ENCODE results near the gene NUDC. TPM values are rescaled to one million over a fixed set of nuclear protein-coding genes. Genes with fewer than 3 reads are reported as not detected.

The NUDC gene
- total and polyA plus RNA-seq, 9 of the 15 experiments (the other 6 are each of a cell fraction or from before 2014, with no cell fraction given): 9.8 to 234 (median 149) TPM

DNA sequence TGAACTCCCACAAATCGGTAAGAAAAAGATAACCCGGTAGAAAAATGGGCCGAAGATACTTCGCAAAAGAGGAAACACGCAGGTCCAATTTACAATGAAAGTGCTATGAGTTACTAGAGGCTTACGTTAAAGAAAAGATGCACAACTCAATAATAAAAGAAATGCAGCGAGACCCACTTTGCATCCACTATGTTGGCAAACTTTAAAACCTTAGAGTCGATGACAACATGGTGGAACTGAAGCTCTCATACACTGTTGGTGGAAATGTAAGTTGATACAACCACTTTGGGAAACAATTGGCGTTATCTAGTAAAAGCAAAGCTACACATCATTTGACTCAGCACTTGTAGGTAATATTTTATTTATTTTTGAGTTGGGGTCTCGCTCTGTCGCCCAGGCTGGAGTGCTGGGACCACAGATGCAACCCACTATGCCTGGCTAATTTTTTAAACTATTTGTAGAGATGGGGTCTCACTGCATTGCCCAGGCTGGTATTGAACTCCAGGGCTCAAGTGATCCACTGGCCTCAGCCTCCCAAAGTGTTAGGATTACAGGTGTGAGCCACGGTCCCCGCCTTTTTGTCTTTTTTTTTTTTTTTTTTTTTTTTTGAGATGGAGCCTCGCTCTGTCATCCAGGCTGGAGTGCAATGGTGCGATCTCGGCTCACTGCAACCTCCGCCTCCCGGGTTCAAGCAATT, 20.6 kb upstream of the NUDC start (continued):
- TF ChIP-seq, protein P1, sequence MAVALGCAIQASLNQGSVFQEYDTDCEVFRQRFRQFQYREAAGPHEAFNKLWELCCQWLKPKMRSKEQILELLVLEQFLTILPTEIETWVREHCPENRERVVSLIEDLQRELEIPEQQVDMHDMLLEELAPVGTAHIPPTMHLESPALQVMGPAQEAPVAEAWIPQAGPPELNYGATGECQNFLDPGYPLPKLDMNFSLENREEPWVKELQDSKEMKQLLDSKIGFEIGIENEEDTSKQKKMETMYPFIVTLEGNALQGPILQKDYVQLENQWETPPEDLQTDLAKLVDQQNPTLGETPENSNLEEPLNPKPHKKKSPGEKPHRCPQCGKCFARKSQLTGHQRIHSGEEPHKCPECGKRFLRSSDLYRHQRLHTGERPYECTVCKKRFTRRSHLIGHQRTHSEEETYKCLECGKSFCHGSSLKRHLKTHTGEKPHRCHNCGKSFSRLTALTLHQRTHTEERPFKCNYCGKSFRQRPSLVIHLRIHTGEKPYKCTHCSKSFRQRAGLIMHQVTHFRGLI (CRISPR knock-in tag; IDR thresholded peaks at IDR 0.05): no peak
- TF ChIP-seq ZNF561 (CRISPR knock-in tag; conservative IDR thresholded peaks at IDR 0.05) (no peak), ZNF354B (CRISPR knock-in tag; IDR thresholded peaks at IDR 0.05) (0 out of 2 replicates have a peak, but pooled peaks have one; percentile 13), CBFB (CRISPR knock-in tag; IDR thresholded peaks at IDR 0.05) (no peak), EP300 (IDR thresholded peaks at IDR 0.05; ENCODE audit: low read length) (no peak), EZH2 (IDR thresholded peaks at IDR 0.05; ENCODE audit: borderline replicate concordance, low read depth, low read length) (no peak), BACH1 (tag; IDR thresholded peaks at IDR 0.05) (peak; percentile 61; the same call in 1 of the 2 replicates), LARP7 (IDR thresholded peaks at IDR 0.05) (no peak), TAF7 (tag; IDR thresholded peaks at IDR 0.05) (no peak), ZNF436 (CRISPR knock-in tag; IDR thresholded peaks at IDR 0.05) (no peak), SMARCE1 (IDR thresholded peaks at IDR 0.05) (no peak), RAD51 (IDR thresholded peaks at IDR 0.05; ENCODE audit: borderline replicate concordance, low read depth) (no peak), MEIS2 (IDR thresholded peaks at IDR 0.05; ENCODE audit: partially characterized antibody) (no peak), ETV6 (IDR thresholded peaks at IDR 0.05; ENCODE audit: borderline replicate concordance in 1 of 2, low read depth in 2 of 2, low read length in 1 of 2) (no peak), ETV6 (CRISPR knock-in tag; IDR thresholded peaks at IDR 0.05; ENCODE audit: borderline replicate concordance) (no peak), ZNF316 (IDR thresholded peaks at IDR 0.05) (peak; percentile 4; the same call in 1 of the 2 replicates)
- TF ChIP-seq, protein P2, sequence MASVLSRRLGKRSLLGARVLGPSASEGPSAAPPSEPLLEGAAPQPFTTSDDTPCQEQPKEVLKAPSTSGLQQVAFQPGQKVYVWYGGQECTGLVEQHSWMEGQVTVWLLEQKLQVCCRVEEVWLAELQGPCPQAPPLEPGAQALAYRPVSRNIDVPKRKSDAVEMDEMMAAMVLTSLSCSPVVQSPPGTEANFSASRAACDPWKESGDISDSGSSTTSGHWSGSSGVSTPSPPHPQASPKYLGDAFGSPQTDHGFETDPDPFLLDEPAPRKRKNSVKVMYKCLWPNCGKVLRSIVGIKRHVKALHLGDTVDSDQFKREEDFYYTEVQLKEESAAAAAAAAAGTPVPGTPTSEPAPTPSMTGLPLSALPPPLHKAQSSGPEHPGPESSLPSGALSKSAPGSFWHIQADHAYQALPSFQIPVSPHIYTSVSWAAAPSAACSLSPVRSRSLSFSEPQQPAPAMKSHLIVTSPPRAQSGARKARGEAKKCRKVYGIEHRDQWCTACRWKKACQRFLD (CRISPR knock-in tag; IDR thresholded peaks at IDR 0.05): no peak
- TF ChIP-seq, protein P3, sequence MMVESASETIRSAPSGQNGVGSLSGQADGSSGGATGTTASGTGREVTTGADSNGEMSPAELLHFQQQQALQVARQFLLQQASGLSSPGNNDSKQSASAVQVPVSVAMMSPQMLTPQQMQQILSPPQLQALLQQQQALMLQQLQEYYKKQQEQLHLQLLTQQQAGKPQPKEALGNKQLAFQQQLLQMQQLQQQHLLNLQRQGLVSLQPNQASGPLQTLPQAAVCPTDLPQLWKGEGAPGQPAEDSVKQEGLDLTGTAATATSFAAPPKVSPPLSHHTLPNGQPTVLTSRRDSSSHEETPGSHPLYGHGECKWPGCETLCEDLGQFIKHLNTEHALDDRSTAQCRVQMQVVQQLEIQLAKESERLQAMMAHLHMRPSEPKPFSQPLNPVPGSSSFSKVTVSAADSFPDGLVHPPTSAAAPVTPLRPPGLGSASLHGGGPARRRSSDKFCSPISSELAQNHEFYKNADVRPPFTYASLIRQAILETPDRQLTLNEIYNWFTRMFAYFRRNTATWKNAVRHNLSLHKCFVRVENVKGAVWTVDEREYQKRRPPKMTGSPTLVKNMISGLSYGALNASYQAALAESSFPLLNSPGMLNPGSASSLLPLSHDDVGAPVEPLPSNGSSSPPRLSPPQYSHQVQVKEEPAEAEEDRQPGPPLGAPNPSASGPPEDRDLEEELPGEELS (CRISPR knock-in tag; IDR thresholded peaks at IDR 0.05; ENCODE audit: borderline replicate concordance): no peak
- TF ChIP-seq, protein P4, sequence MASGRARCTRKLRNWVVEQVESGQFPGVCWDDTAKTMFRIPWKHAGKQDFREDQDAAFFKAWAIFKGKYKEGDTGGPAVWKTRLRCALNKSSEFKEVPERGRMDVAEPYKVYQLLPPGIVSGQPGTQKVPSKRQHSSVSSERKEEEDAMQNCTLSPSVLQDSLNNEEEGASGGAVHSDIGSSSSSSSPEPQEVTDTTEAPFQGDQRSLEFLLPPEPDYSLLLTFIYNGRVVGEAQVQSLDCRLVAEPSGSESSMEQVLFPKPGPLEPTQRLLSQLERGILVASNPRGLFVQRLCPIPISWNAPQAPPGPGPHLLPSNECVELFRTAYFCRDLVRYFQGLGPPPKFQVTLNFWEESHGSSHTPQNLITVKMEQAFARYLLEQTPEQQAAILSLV (tag; IDR thresholded peaks at IDR 0.05): no peak
- TF ChIP-seq, protein P5, sequence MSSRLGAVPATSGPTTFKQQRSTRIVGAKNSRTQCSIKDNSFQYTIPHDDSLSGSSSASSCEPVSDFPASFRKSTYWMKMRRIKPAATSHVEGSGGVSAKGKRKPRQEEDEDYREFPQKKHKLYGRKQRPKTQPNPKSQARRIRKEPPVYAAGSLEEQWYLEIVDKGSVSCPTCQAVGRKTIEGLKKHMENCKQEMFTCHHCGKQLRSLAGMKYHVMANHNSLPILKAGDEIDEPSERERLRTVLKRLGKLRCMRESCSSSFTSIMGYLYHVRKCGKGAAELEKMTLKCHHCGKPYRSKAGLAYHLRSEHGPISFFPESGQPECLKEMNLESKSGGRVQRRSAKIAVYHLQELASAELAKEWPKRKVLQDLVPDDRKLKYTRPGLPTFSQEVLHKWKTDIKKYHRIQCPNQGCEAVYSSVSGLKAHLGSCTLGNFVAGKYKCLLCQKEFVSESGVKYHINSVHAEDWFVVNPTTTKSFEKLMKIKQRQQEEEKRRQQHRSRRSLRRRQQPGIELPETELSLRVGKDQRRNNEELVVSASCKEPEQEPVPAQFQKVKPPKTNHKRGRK (tag; IDR thresholded peaks at IDR 0.05): no peak
